Mesenchymal stem cell (in vitro differentiated cells and primary cell): Measurements from ENCODE around the gene TREX2.

Experiments used
- DNase-seq: peaks from one replicate; pipeline ENCODE4 v3.0.0-alpha.2; 2013
- H2AFZ ChIP-seq: one replicate; pipeline ENCODE4 v1.6.1; 2013; ENCODE audit warnings: low read depth, mild to moderate bottlenecking, control low read depth, inconsistent platforms, low read length, moderate library complexity
- H2AK5ac ChIP-seq: 2 replicates; pipeline ENCODE4 v1.6.1; 2013; ENCODE audit warnings: low read length, moderate library complexity, mild to moderate bottlenecking, inconsistent platforms; ENCODE audit not compliant: severe bottlenecking
- H2BK120ac ChIP-seq: one replicate; pipeline ENCODE4 v1.6.1; 2013; ENCODE audit warnings: low read depth, mild to moderate bottlenecking, inconsistent platforms, low read length, moderate library complexity
- H2BK12ac ChIP-seq, 2 experiments: one replicate each; pipeline ENCODE4 v1.6.1; 2013; ENCODE audit warnings: inconsistent platforms in 2 of 2, low read length in 2 of 2, mild to moderate bottlenecking in 2 of 2, moderate library complexity in 2 of 2, control low read depth in 1 of 2
- H2BK15ac ChIP-seq: one replicate; pipeline ENCODE4 v1.6.1; 2013; ENCODE audit warnings: mild to moderate bottlenecking, low read depth, inconsistent platforms; ENCODE audit not compliant: poor library complexity, severe bottlenecking
- H2BK5ac ChIP-seq: 2 replicates; pipeline ENCODE4 v1.6.1; 2013; ENCODE audit warnings: low read depth, mild to moderate bottlenecking, low read length, control low read depth, inconsistent platforms; ENCODE audit not compliant: poor library complexity, severe bottlenecking
- H3K14ac ChIP-seq, 2 experiments: one replicate each; pipeline ENCODE4 v1.6.1; 2013; ENCODE audit warnings: inconsistent platforms in 2 of 2, low read length in 2 of 2, control low read depth in 1 of 2, mild to moderate bottlenecking in 1 of 2, moderate library complexity in 1 of 2
- H3K18ac ChIP-seq, 2 experiments: one replicate each; pipeline ENCODE4 v1.6.1; 2013; ENCODE audit warnings: inconsistent platforms in 2 of 2, low read length in 2 of 2, control low read depth in 1 of 2, low read depth in 1 of 2, mild to moderate bottlenecking in 1 of 2
- H3K23ac ChIP-seq, 2 experiments: one replicate each; pipeline ENCODE4 v1.6.1; 2013; ENCODE audit warnings: inconsistent platforms in 2 of 2, low read length in 2 of 2, mild to moderate bottlenecking in 2 of 2, moderate library complexity in 2 of 2, control low read depth in 1 of 2
- H3K27ac ChIP-seq: 2 replicates; pipeline ENCODE4 v1.5.1; 2013; ENCODE audit warnings: mild to moderate bottlenecking, moderate library complexity, low read length, control low read depth, inconsistent platforms; ENCODE audit not compliant: poor library complexity, severe bottlenecking
- H3K27me3 ChIP-seq, 2 experiments: 2 replicates each; pipeline versions ENCODE4 v1.6.1 to v1.7.0; 2013; ENCODE audit warnings: low read length in 2 of 2, mild to moderate bottlenecking in 2 of 2, moderate library complexity in 2 of 2, control low read depth in 1 of 2, inconsistent platforms in 1 of 2; ENCODE audit not compliant: control insufficient read depth in 1 of 2, insufficient read depth in 1 of 2
- H3K36me3 ChIP-seq, 2 experiments: 2 replicates each; pipeline versions ENCODE4 v1.6.1 to v1.7.0; 2013; ENCODE audit warnings: low read length in 2 of 2, control low read depth in 1 of 2, inconsistent platforms in 1 of 2, low read depth in 1 of 2, mild to moderate bottlenecking in 1 of 2; ENCODE audit not compliant: insufficient read depth in 2 of 2, control insufficient read depth in 1 of 2
- H3K4ac ChIP-seq, 2 experiments: one replicate each; pipeline ENCODE4 v1.6.1; 2013; ENCODE audit warnings: inconsistent platforms in 2 of 2, low read length in 2 of 2, mild to moderate bottlenecking in 2 of 2, moderate library complexity in 2 of 2, control low read depth in 1 of 2, low read depth in 1 of 2
- H3K4me1 ChIP-seq: 2 replicates; pipeline ENCODE4 v1.6.1; 2013; ENCODE audit warnings: low read depth, low read length, control low read depth; ENCODE audit not compliant: control insufficient read depth, insufficient read depth
- H3K4me2 ChIP-seq: 2 replicates; pipeline ENCODE4 v1.6.1; 2013; ENCODE audit warnings: low read length, mild to moderate bottlenecking, inconsistent platforms; ENCODE audit not compliant: poor library complexity, severe bottlenecking
- H3K4me3 ChIP-seq, 2 experiments: 2 replicates each; pipeline versions ENCODE4 v1.5.1 to v1.7.0; 2013; ENCODE audit warnings: low read length in 2 of 2, mild to moderate bottlenecking in 2 of 2, control low read depth in 1 of 2, low read depth in 1 of 2; ENCODE audit not compliant: insufficient read depth in 1 of 2
- H3K79me1 ChIP-seq: replicated peaks from 2 replicates; pipeline ENCODE4 v1.6.1; 2013; ENCODE audit warnings: mild to moderate bottlenecking, control low read depth, low read length, inconsistent platforms; ENCODE audit not compliant: poor library complexity, severe bottlenecking
- H3K9ac ChIP-seq: 2 replicates; pipeline ENCODE4 v1.7.0; 2013; ENCODE audit warnings: mild to moderate bottlenecking, low read length, moderate library complexity
- H3K9me3 ChIP-seq: 2 replicates; pipeline ENCODE4 v1.7.0; 2013; ENCODE audit warnings: mild to moderate bottlenecking, low read length; ENCODE audit not compliant: control insufficient read depth
- H4K8ac ChIP-seq: one replicate; pipeline ENCODE4 v1.6.1; 2013; ENCODE audit warnings: inconsistent platforms, mild to moderate bottlenecking, low read length, moderate library complexity
- H4K91ac ChIP-seq: one replicate; pipeline ENCODE4 v1.6.1; 2013; ENCODE audit warnings: mild to moderate bottlenecking, low read length, inconsistent platforms
- WGBS: methylation state at CpG from one replicate; pipeline ENCODE4 v1.1.7; 2013; ENCODE audit warnings: mixed read lengths; 5-methylcytosine and 5-hydroxymethylcytosine counted together

TREX2 gene

DNA sequence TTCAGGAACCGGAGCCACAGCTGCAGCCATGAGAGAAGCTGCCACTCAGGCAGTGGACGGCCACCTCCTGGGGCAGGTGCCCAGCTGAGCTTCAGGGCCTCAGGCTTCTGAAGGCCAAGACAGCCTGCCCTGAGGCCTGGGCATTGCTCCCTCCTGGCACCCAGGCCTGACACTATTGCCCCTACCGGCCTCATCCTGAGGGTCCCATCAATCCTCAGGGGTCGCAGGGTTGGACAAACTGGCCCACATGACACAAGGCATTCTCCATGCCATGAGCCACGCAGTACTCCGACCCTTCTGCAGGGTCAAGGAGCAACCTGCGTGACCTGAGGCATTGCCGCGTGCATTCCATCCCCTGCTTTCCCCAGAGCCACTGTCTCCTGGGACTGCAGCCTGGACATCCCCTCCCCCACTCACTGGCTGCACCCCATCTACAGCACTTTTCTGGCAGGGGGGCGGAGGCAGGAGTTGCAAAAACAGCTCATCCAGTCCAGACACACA, 37.6 kb downstream of the TREX2 start:
- H3K14ac ChIP-seq = no peak overlapping the region
- 79% methylated on average over 10 of the region's 10 CpGs for WGBS

DNA sequence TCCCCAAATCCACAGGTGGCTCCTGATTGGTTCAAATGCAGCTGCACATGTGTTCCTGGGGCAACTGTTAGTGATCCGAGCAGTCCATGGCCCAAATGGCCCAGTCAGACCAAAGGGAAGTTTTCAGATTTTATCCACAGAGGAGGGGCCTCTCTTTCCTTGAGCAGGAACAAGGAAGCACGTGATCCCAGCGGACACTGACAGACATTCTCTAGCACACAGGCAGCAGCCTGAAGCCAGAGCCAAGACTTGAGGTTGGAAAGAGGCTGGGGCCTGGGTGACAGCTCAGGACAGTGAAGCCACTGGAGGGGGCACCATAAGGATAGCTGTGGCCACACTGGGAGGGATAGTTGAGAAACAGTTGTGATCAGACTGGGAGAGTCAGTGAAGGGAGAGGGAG, 38.1 kb downstream of the TREX2 start:
- Histone ChIP-seq H3K18ac (no peak overlapping the region), H4K91ac (no peak overlapping the region), H3K27ac (no peak overlapping the region), H3K36me3 (no peaks in the 10 kb centered on the region), H3K4ac (no peak overlapping the region), H3K9me3 (no peaks in the 10 kb centered on the region), H3K23ac (no peak overlapping the region), H3K9ac (no peak overlapping the region), H2BK120ac (no peak overlapping the region), H2BK15ac (no peak overlapping the region), H3K4me3 (no peak overlapping the region), H2AK5ac (no peak overlapping the region), H3K4me1 (no peaks in the 10 kb centered on the region), H2AFZ (no peak overlapping the region), H2BK12ac (no peak overlapping the region), H2BK5ac (no peak overlapping the region), H4K8ac (no peak overlapping the region), H3K14ac (no peak overlapping the region), H3K4me2 (no peak overlapping the region), H3K27me3 (peaks cover 26 to 56% of the 10 kb centered on the region in 2 experiments), H3K79me1 (no peaks in the 10 kb centered on the region)
- 58% methylated on average over 1 of the region's 3 CpGs for WGBS
- no peak for DNase-seq

More for the DNA sequence above, 37.6 kb downstream of the TREX2 start:
- Histone ChIP-seq H4K8ac (no peak overlapping the region), H2BK12ac (no peak overlapping the region), H3K4me1 (no peaks in the 10 kb centered on the region), H3K18ac (no peak overlapping the region), H2AK5ac (no peak overlapping the region), H2AFZ (no peak overlapping the region), H3K9ac (no peak overlapping the region), H3K27ac (no peak overlapping the region), H3K4me3 (no peak overlapping the region), H3K27me3 (peaks cover 26 to 62% of the 10 kb centered on the region in 2 experiments), H2BK15ac (no peak overlapping the region), H3K9me3 (no peaks in the 10 kb centered on the region), H2BK5ac (no peak overlapping the region), H3K79me1 (no peaks in the 10 kb centered on the region), H3K36me3 (no peaks in the 10 kb centered on the region), H2BK120ac (no peak overlapping the region), H3K23ac (no peak overlapping the region), H3K4me2 (no peak overlapping the region), H4K91ac (no peak overlapping the region), H3K4ac (no peak overlapping the region)
- DNase-seq = no peak

DNA sequence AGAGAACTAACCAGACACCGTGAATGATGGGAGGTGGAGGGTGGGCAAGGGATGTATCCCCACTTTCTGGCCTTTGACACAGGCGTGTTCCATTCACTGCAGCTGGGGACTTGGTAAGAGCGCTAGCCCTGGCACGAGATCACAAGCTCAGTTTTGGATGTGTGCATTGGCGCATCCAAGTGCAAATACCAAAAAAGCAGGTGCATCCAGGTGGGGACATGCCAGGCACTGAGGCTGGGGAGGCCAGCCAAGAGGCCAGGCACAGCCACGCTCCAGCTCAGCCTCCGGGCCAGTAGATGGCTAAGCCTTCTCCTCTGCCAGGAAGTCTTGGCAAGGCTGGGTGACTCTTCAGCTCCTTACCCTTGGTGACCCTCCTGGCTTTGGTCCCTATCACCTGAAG, 39.0 kb downstream of the TREX2 start:
- Histone ChIP-seq H2AK5ac (no peak overlapping the region), H3K27me3 (peaks cover 19 to 48% of the 10 kb centered on the region in 2 experiments), H3K14ac (no peak overlapping the region)

DNA sequence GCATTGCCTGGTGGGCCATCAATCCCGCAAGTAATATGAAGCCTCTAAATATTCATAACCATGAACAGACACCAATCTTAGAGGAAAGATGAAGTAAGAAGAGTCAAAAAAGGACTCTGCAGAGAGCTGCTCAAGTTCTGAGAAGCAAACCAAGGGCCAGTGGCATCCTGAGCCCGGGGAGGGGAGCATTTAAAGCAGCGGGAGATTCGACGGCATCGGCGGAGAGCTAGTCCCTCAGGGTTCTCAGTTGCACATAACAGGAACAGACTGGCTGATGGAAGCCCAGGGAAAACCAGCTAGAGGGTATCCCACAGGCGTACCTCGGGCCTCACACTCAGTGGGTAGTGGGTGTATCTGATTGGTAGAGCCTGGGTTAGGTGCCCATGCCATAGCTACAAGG, 39.8 kb downstream of the TREX2 start:
- Histone ChIP-seq H3K4me3 (no peak overlapping the region), H3K27me3 (peaks cover 16 to 44% of the 10 kb centered on the region in 2 experiments)
- WGBS = 93% methylated on average over 8 of the region's 9 CpGs

More for the DNA sequence above, 39.0 kb downstream of the TREX2 start:
- no peak overlapping the region for H3K4me3 ChIP-seq
- H3K9ac ChIP-seq = no peak overlapping the region
- no peaks in the 10 kb centered on the region for H3K36me3 ChIP-seq
- no peak overlapping the region for H3K27ac ChIP-seq
- no peaks in the 10 kb centered on the region for H3K4me1 ChIP-seq
- 87% methylated on average over 7 of the region's 7 CpGs for WGBS
- H2BK5ac ChIP-seq = no peak overlapping the region
- no peak overlapping the region for H3K4ac ChIP-seq
- H2AFZ ChIP-seq = no peak overlapping the region
- H3K23ac ChIP-seq = no peak overlapping the region
- H4K8ac ChIP-seq = no peak overlapping the region
- H3K79me1 ChIP-seq = no peaks in the 10 kb centered on the region
- H3K18ac ChIP-seq = no peak overlapping the region
- no peak overlapping the region for H4K91ac ChIP-seq
- H2BK120ac ChIP-seq = no peak overlapping the region
- H3K4me2 ChIP-seq = no peak overlapping the region
- no peak overlapping the region for H2BK15ac ChIP-seq
- H2BK12ac ChIP-seq = no peak overlapping the region
- H3K9me3 ChIP-seq = no peaks in the 10 kb centered on the region
- no peak for DNase-seq

More for the DNA sequence above, 39.8 kb downstream of the TREX2 start:
- Histone ChIP-seq H2BK15ac (no peak overlapping the region), H2BK120ac (no peak overlapping the region), H2AK5ac (no peak overlapping the region), H3K23ac (no peak overlapping the region), H3K36me3 (no peaks in the 10 kb centered on the region), H3K18ac (no peak overlapping the region), H3K4me1 (no peaks in the 10 kb centered on the region), H3K9ac (no peak overlapping the region), H4K91ac (no peak overlapping the region), H3K79me1 (no peaks in the 10 kb centered on the region), H2BK5ac (no peak overlapping the region), H3K4ac (no peak overlapping the region), H2AFZ (no peak overlapping the region), H2BK12ac (no peak overlapping the region), H4K8ac (no peak overlapping the region), H3K9me3 (peaks cover 3% of the 10 kb centered on the region), H3K4me2 (no peak overlapping the region), H3K14ac (no peak overlapping the region), H3K27ac (no peak overlapping the region)
- DNase-seq = no peak
